SH-SY5Y (cell line): ENCODE data around the gene ZNF44.

Source experiments
- GATA2 ChIP-seq: IDR thresholded peaks from 2 replicates; pipeline ENCODE4 v1.6.1; 2011; ENCODE audit warnings: mild to moderate bottlenecking, low read depth, low read length
- GATA3 ChIP-seq: IDR thresholded peaks from 2 replicates; pipeline ENCODE4 v1.6.1; 2011; ENCODE audit warnings: low read depth, mild to moderate bottlenecking, low read length, moderate library complexity

The ZNF44 gene

DNA sequence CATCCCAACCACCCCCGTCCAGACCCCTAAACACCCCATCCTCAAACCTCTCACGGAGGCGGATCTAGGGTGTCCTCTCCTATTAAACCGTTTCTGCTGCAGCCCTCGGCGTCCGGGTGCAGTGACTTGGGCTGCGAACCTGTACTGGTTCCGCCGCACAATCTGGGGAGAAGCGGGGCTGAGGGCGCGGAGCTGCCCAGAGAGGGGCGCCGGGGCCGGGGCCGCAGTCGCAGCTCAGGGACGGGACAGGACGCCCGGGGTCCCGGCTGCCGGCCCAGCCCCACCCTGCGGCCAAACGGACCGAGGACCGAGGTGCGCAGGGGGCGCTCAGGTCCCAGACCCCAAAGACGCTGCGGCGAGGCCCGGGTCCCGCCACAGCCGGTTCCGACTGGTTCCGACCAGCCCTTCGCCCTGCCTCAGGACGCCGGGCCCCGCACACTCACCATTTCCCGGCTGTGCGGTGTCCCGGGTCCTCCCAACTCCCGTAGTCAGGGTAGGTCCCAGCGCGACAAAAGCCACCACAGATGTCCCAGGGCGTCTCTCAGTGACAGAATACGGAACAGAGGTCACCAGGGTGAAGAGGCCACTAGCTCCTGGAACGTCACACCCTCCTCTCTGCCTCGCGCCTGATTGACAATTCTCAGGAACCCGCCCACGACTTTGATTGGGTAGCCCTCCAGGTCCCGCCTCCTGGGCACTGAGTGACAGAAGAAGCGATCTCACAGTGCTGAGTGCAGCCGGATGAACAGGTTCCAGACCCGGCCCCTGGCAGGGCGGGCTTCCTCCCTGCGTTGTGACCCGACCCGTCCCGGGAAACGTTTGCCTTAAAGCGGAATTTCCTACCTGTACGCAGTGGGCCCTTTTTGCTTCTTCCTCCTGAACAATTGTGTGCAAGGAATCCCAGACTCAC lies at the start of gene ZNF44:
ZNF44 (minus strand) TSS at position 635 of the 910 bp plus-strand sequence; CDS start at position 446, 189 bp downstream.
- no peak for TF ChIP-seq GATA2
- TF ChIP-seq GATA3: no peak

- no peak for TF ChIP-seq GATA3
- no peak for TF ChIP-seq GATA2
Measured at GRCh38 chr19:12333162-12334159, 38.8 kb upstream of the ZNF44 start, which contains the start of gene ZNF563. Gene ZNF563 (minus strand): TSS chr19:12333633. CDS start chr19:12333482, 151 bp downstream.

DNA sequence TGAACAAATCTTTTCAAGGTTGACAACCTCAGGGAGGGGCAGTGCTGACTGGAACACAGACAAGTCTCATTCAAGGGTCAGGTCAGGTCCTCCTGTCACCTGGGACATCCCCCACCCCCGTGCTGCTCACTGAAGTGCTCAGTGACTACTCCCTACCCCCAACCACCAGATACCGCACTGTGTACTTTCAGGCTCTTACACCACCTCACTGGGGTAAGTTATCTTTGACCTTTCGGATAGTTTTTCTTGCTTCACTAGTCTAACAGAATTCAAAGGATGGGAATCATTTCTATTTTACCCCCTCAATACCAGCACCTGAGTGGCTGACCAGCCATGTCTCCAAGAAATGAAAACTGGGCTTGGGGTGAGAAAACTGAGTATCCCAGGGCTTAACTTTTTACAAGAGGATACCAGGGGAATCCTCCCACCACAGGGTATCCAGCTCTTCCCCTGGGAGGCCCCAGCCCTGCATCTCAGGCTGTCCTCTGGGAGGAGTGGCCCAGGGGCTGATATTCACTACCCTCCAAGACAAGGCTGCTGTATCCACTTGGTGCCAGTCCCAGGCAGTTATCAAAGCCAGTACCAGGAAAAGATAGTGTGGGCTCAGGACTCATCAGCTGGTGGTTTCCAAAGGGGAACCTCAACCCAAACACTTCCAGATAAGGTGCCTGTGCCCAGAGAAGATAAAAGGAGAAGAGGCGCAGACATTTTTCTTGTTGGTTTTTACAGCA lies 36.7 kb upstream of the ZNF44 start:
- TF ChIP-seq GATA3 (no peak), GATA2 (no peak)

DNA sequence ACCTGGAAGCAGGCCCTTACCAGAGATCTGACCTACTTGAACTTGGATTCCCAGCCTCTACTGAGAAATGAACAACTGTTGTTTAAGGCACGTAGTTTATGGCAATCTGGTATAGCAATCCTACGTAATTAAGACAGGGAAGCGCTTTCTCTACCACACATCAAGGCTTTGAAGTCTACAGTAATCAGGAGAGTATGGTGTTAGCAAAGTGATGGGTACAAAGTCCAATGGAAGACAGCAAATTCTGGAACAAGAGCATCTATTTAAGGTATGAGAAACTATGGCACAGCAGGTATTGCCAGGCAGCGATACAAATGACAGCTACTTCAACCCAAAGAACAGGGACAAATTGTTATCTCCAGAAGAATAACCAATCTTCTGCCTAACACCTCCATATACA lies 35.7 kb upstream of the ZNF44 start:
- TF ChIP-seq GATA3 (no peak), GATA2 (no peak)

DNA sequence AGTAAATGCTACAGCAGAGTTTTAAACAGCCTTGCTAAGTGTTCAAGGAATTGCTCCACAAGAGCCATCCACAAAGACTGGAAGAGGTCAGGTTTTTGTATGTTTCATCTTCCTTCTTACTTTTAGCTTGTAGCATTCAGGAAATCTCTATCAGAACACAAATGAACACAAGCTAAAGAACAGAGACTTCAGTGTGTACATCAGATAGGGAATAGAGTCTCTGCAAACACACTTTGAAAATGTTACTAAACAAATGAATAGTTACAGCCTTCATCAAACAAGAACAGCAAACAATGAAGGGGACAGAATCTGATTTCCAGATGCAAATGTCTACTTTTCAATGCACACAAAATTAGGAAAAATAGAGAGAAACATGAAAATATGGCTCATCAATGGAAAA lies 31.0 kb upstream of the ZNF44 start:
- TF ChIP-seq GATA2 (no peak), GATA3 (no peak)

GRCh38 chr19:12318782-12319413 lies 24.2 kb upstream of the ZNF44 start:
- TF ChIP-seq GATA2 (no peak), GATA3 (no peak)

DNA sequence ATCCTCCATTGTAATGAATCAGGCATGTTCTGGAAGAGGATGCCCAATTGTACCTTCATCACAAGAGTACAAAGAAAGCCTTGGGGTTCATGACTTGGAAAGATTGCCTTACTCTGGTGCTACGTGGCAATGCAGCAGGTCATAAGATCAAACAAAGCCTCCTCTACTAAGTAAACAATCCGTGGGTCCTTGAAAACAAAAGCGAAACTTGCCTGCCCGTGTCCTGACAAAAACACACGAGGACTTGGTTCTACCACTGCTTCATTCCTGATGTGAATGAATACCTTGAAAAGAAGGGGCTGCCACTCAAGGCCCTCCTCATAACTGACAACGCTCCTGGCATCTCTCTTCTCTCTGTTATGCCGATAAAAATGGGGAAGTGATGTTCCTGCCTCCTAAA lies 19.9 kb upstream of the ZNF44 start:
- TF ChIP-seq GATA2 (no peak), GATA3 (no peak)

GRCh38 chr19:12295191-12295590 lies 508 bp upstream of the ZNF44 start:
- TF ChIP-seq GATA2 (no peak), GATA3 (no peak)

- TF ChIP-seq GATA2: peak; percentile 75
- no peak for TF ChIP-seq GATA3
Measured at GRCh38 chr19:12293777-12294248, 870 bp downstream of the ZNF44 start.

- no peak for TF ChIP-seq GATA2
- no peak for TF ChIP-seq GATA3
Measured at GRCh38 chr19:12289790-12290065, 5.0 kb downstream of the ZNF44 start.

- TF ChIP-seq GATA2 (no peak), GATA3 (no peak)
Measured at GRCh38 chr19:12287958-12288500, 6.7 kb downstream of the ZNF44 start.

- TF ChIP-seq GATA2 (no peak), GATA3 (no peak)
Measured at GRCh38 chr19:12284631-12285030, 10.1 kb downstream of the ZNF44 start.

GRCh38 chr19:12284226-12284625 lies 10.5 kb downstream of the ZNF44 start:
- TF ChIP-seq GATA3 (no peak), GATA2 (no peak)
